CD4-positive, CD25-positive, alpha-beta regulatory T cell (primary cell): ENCODE results near the gene PDGFD. TPM values are rescaled to one million over a fixed set of nuclear protein-coding genes. Genes with fewer than 3 reads are reported as not detected.

Experiments used
- ATAC-seq, 2 donors: fragments of 150-1000 bp; cut with Tn5 transposase; one replicate each; pipeline ENCODE4 v1.10.0; 2021; ENCODE audit warnings: low read depth in 2 of 2, moderate number of reproducible peaks in 2 of 2, moderate library complexity in 1 of 2
- DNase-seq, 3 donors: peaks; one replicate each; pipeline versions ENCODE4 v3.0.0 to v3.0.0-alpha.2; 2012 to 2022; ENCODE audit warnings: mixed read lengths in 1 of 3
- H3K27ac ChIP-seq: one replicate; pipeline ENCODE4 v1.7.0; 2013; ENCODE audit warnings: mild to moderate bottlenecking, low read length; ENCODE audit not compliant: insufficient read depth, poor library complexity, severe bottlenecking
- H3K27me3 ChIP-seq: one replicate; pipeline ENCODE4 v1.7.0; 2013; ENCODE audit warnings: low read length; ENCODE audit not compliant: control insufficient read depth, insufficient read depth
- H3K36me3 ChIP-seq: one replicate; pipeline ENCODE4 v1.7.0; 2013; ENCODE audit warnings: mild to moderate bottlenecking, low read length, moderate library complexity; ENCODE audit not compliant: control insufficient read depth, insufficient read depth
- H3K4me1 ChIP-seq: 2 replicates; pipeline ENCODE4 v1.7.0; 2013; ENCODE audit warnings: mild to moderate bottlenecking, low read length; ENCODE audit not compliant: insufficient read depth, control insufficient read depth, poor library complexity, severe bottlenecking
- H3K4me3 ChIP-seq: one replicate; pipeline ENCODE4 v1.7.0; 2013; ENCODE audit warnings: low read depth, mild to moderate bottlenecking, low read length, moderate library complexity
- H3K9me3 ChIP-seq, 2 experiments: 1 replicate in 1 of 2; 2 replicates in 1 of 2; pipeline ENCODE4 v1.7.0; 2013; ENCODE audit warnings: low read length in 2 of 2, mild to moderate bottlenecking in 1 of 2, moderate library complexity in 1 of 2; ENCODE audit not compliant: control insufficient read depth in 2 of 2
- H3K27ac Mint-ChIP-seq, 3 donors: one replicate each; pipeline ENCODE4 v1.8.0; 2020 to 2022; ENCODE audit warnings: mild to moderate bottlenecking in 3 of 3, mixed read lengths in 3 of 3, moderate library complexity in 2 of 3
- H3K27me3 Mint-ChIP-seq: one replicate; pipeline ENCODE4 v1.8.0; 2022; ENCODE audit warnings: mild to moderate bottlenecking, mixed read lengths
- H3K36me3 Mint-ChIP-seq: one replicate; pipeline ENCODE4 v1.8.0; 2020; ENCODE audit warnings: mixed read lengths
- H3K4me1 Mint-ChIP-seq, 4 donors: one replicate each; pipeline ENCODE4 v1.8.0; 2020 to 2022; ENCODE audit warnings: mixed read lengths in 4 of 4, mild to moderate bottlenecking in 1 of 4
- H3K4me3 Mint-ChIP-seq, 4 donors: one replicate each; pipeline ENCODE4 v1.8.0; 2020 to 2022; ENCODE audit warnings: mild to moderate bottlenecking in 4 of 4, mixed read lengths in 4 of 4, moderate library complexity in 3 of 4
- H3K9me3 Mint-ChIP-seq, 7 donors: one replicate each; pipeline ENCODE4 v1.8.0; 2020 to 2022; ENCODE audit warnings: mixed read lengths in 7 of 7, mild to moderate bottlenecking in 3 of 7, moderate library complexity in 2 of 7
- polyA plus RNA-seq, 4 donors: library from polyadenylated mRNA; unstranded; fragments of 300-500 nt; fragmentation: Illumina TruSeq; gene quantifications; one replicate each; pipeline ENCODE4 v1.2.3, GENCODE V29; 2021
- total RNA-seq: library from RNA; stranded (reverse); gene quantifications from one replicate; pipeline ENCODE4 v1.2.3, GENCODE V29; 2022

Gene PDGFD
- total and polyA plus RNA-seq, 5 donors from 2014 or later, result 0.05 TPM; not detected in 4

GRCh38 chr11:103910721-103911120 lies 253.2 kb downstream of the PDGFD start:
- no peak overlapping the region for H3K27ac ChIP-seq
- H3K4me1 Mint-ChIP-seq, result peaks cover 0 to 10% (median under 1%) of the 10 kb centered on the region in 4 donors
- H3K36me3 Mint-ChIP-seq, result peaks cover 3% of the 10 kb centered on the region
- no peaks in the 10 kb centered on the region for H3K4me1 ChIP-seq
- H3K4me3 ChIP-seq, result no peak overlapping the region
- peaks cover 7 to 29% (median 9%) of the 10 kb centered on the region in 7 donors for H3K9me3 Mint-ChIP-seq
- no peaks in the 10 kb centered on the region for H3K36me3 ChIP-seq
- no peaks in the 10 kb centered on the region for H3K9me3 ChIP-seq
- H3K27ac Mint-ChIP-seq, result no peak overlapping the region
- no peaks in the 10 kb centered on the region for H3K27me3 ChIP-seq
- H3K4me3 Mint-ChIP-seq, result no peak overlapping the region
- DNase-seq (no peak), ATAC-seq (no peak)
- H3K27me3 Mint-ChIP-seq, result no peaks in the 10 kb centered on the region

- ATAC-seq (no peak), DNase-seq (no peak)
- H3K27me3 Mint-ChIP-seq, result no peaks in the 10 kb centered on the region
- H3K27me3 ChIP-seq, result no peaks in the 10 kb centered on the region
- H3K4me1 Mint-ChIP-seq, result peaks cover 0 to 10% (median under 1%) of the 10 kb centered on the region in 4 donors
- H3K4me1 ChIP-seq, result no peaks in the 10 kb centered on the region
- peaks cover 3% of the 10 kb centered on the region for H3K36me3 Mint-ChIP-seq
- no peak overlapping the region for H3K4me3 ChIP-seq
- no peaks in the 10 kb centered on the region for H3K36me3 ChIP-seq
- no peak overlapping the region for H3K4me3 Mint-ChIP-seq
- no peak overlapping the region for H3K27ac ChIP-seq
- H3K9me3 Mint-ChIP-seq, result peaks cover 0 to 12% (median 4%) of the 10 kb centered on the region in 7 donors
- H3K27ac Mint-ChIP-seq, result no peak overlapping the region
- no peaks in the 10 kb centered on the region for H3K9me3 ChIP-seq
These were observed 256.1 kb downstream of the PDGFD start for GRCh38 chr11:103907548-103908455.

GRCh38 chr11:103907136-103907535 lies 256.8 kb downstream of the PDGFD start:
- Mint-ChIP-seq H3K27me3 (no peaks in the 10 kb centered on the region), H3K27ac (no peak overlapping the region), H3K4me1 (peaks cover 0 to 10% (median under 1%) of the 10 kb centered on the region in 4 donors), H3K36me3 (peaks cover 3% of the 10 kb centered on the region), H3K4me3 (no peak overlapping the region), H3K9me3 (peaks cover 0 to 7% (median 4%) of the 10 kb centered on the region in 7 donors)
- H3K27ac ChIP-seq, result no peak overlapping the region
- H3K9me3 ChIP-seq, result no peaks in the 10 kb centered on the region
- H3K36me3 ChIP-seq, result no peaks in the 10 kb centered on the region
- DNase-seq, result no peak
- no peak overlapping the region for H3K4me3 ChIP-seq
- H3K4me1 ChIP-seq, result no peaks in the 10 kb centered on the region
- no peaks in the 10 kb centered on the region for H3K27me3 ChIP-seq
- no peak for ATAC-seq

- H3K27ac Mint-ChIP-seq, result peak overlapping the region in 1 of 3 donors; percentile 1
- Histone ChIP-seq H3K9me3 (no peaks in the 10 kb centered on the region), H3K27ac (no peak overlapping the region), H3K4me1 (no peaks in the 10 kb centered on the region), H3K4me3 (no peak overlapping the region), H3K36me3 (no peaks in the 10 kb centered on the region), H3K27me3 (no peaks in the 10 kb centered on the region)
- no peak overlapping the region for H3K4me3 Mint-ChIP-seq
- H3K4me1 Mint-ChIP-seq, result peaks cover 0 to 10% (median under 1%) of the 10 kb centered on the region in 4 donors
- no peak for ATAC-seq
- H3K9me3 Mint-ChIP-seq, result peaks cover 0 to 7% (median 0%) of the 10 kb centered on the region in 7 donors
- DNase-seq, result no peak
- H3K27me3 Mint-ChIP-seq, result no peaks in the 10 kb centered on the region
- no peaks in the 10 kb centered on the region for H3K36me3 Mint-ChIP-seq
These were observed 257.6 kb downstream of the PDGFD start for GRCh38 chr11:103906291-103906867.

GRCh38 chr11:103904324-103904667 lies 259.7 kb downstream of the PDGFD start:
- H3K27ac Mint-ChIP-seq, result no peak overlapping the region
- Histone ChIP-seq H3K4me1 (no peaks in the 10 kb centered on the region), H3K27ac (no peak overlapping the region), H3K4me3 (no peak overlapping the region), H3K36me3 (no peaks in the 10 kb centered on the region), H3K27me3 (no peaks in the 10 kb centered on the region), H3K9me3 (no peaks in the 10 kb centered on the region)
- peaks cover 0 to 4% (median under 1%) of the 10 kb centered on the region in 7 donors for H3K9me3 Mint-ChIP-seq
- H3K4me1 Mint-ChIP-seq, result peaks cover 0 to 10% (median under 1%) of the 10 kb centered on the region in 4 donors
- no peak overlapping the region for H3K4me3 Mint-ChIP-seq
- H3K27me3 Mint-ChIP-seq, result no peaks in the 10 kb centered on the region
- DNase-seq, result no peak
- H3K36me3 Mint-ChIP-seq, result no peaks in the 10 kb centered on the region
- ATAC-seq, result no peak

GRCh38 chr11:103903621-103904323 lies 260.2 kb downstream of the PDGFD start:
- H3K4me3 ChIP-seq, result no peak overlapping the region

GRCh38 chr11:103902994-103903393 lies 261.0 kb downstream of the PDGFD start:
- no peaks in the 10 kb centered on the region for H3K27me3 Mint-ChIP-seq
- H3K36me3 Mint-ChIP-seq, result no peaks in the 10 kb centered on the region
- H3K36me3 ChIP-seq, result no peaks in the 10 kb centered on the region
- no peak overlapping the region for H3K27ac ChIP-seq
- DNase-seq, result no peak
- no peaks in the 10 kb centered on the region for H3K4me1 ChIP-seq
- ATAC-seq, result no peak
- no peaks in the 10 kb centered on the region for H3K9me3 ChIP-seq
- no peak overlapping the region for H3K4me3 Mint-ChIP-seq
- H3K27me3 ChIP-seq, result no peaks in the 10 kb centered on the region
- no peak overlapping the region for H3K4me3 ChIP-seq
- H3K27ac Mint-ChIP-seq, result no peak overlapping the region
- H3K4me1 Mint-ChIP-seq, result peaks cover 0 to 8% (median under 1%) of the 10 kb centered on the region in 4 donors
- peaks cover 0 to 4% (median 2%) of the 10 kb centered on the region in 7 donors for H3K9me3 Mint-ChIP-seq

More at GRCh38 chr11:103903621-103904323, 260.2 kb downstream of the PDGFD start:
- H3K9me3 ChIP-seq, result no peaks in the 10 kb centered on the region
- Mint-ChIP-seq H3K4me1 (peaks cover 0 to 10% (median under 1%) of the 10 kb centered on the region in 4 donors), H3K27ac (no peak overlapping the region), H3K9me3 (peaks cover 0 to 4% (median 2%) of the 10 kb centered on the region in 7 donors), H3K4me3 (no peak overlapping the region), H3K27me3 (no peaks in the 10 kb centered on the region), H3K36me3 (no peaks in the 10 kb centered on the region)
- no peak overlapping the region for H3K27ac ChIP-seq
- no peaks in the 10 kb centered on the region for H3K27me3 ChIP-seq
- no peak for DNase-seq
- no peaks in the 10 kb centered on the region for H3K36me3 ChIP-seq
- ATAC-seq, result no peak
- H3K4me1 ChIP-seq, result no peaks in the 10 kb centered on the region
